Measurements from ENCODE around the gene C16orf90. TPM values are rescaled to one million over a fixed set of nuclear protein-coding genes. Genes with fewer than 3 reads are reported as not detected.

The C16orf90 gene
- total and polyA plus RNA-seq, 4 donors: not detected

DNA sequence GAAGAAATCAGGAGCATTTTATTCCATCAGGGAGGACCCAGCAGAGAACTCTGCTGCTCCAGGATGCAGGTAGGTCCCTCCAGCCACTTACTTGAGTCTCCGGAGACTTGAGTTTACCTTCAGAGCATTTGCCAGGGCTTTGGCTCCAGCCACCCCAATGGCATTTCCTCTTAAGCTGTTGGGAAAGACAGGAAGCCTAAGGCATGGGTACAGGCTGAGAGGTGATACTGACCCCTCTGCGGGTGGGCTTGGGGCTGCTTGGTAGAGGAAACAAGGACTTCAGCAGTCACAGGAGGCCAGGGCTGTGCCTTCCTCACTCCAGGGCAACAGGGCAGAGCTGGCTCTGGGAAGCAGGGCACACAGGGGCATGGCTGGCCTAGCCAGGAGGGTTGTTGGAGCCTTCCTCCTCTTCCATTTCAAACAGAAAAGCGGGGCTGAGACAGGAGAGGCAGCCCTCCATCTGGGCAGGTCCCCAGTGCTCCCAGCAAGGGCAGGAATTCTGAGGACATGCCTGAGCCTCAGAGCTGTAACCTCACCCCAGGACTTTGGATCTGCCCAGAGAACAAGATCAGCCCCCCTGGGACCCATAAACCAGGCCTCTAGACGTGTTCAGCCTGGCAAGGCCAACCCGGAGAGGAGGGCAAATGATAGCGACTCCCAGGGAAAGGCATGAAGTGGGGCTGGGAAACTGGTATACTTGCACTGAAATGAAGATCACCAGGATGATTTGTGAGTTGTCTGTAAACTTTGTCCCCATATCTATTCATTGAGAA, 47.5 kb upstream of the C16orf90 start:
- Histone ChIP-seq H3K4me3 (ENCODE audit: low read depth in 1 of 3, low read length in 3 of 3) (no peak overlapping the region), H3K27me3 (ENCODE audit: control insufficient read depth in 4 of 4, insufficient read depth in 4 of 4, low read length in 3 of 4) (no peaks in the 10 kb centered on the region), H3K36me3 (ENCODE audit: control insufficient read depth in 4 of 4, insufficient read depth in 3 of 4, low read depth in 1 of 4, low read length in 3 of 4) (peaks cover 0 to 5% (median 0%) of the 10 kb centered on the region in 4 donors), H3K4me1 (ENCODE audit: control insufficient read depth in 4 of 4, insufficient read depth in 4 of 4, low read length in 3 of 4) (no peaks in the 10 kb centered on the region), H3K9me3 (ENCODE audit: control insufficient read depth in 4 of 4, low read length in 3 of 4) (no peaks in the 10 kb centered on the region), H3K9ac (ENCODE audit: low read depth in 1 of 2, low read length in 2 of 2) (no peak overlapping the region), H3K27ac (ENCODE audit: low read depth in 1 of 2, low read length in 2 of 2) (no peak overlapping the region)
- TF ChIP-seq EGR1 (IDR thresholded peaks at IDR 0.05; ENCODE audit: low read depth in 2 of 2) (no peak), REST (IDR thresholded peaks at IDR 0.05) (no peak), RAD21 (IDR thresholded peaks at IDR 0.05) (no peak), ATF3 (IDR thresholded peaks at IDR 0.05) (no peak), RXRA (IDR thresholded peaks at IDR 0.05) (no peak), MAX (IDR thresholded peaks at IDR 0.05) (no peak), NR2F2 (IDR thresholded peaks at IDR 0.05) (no peak), YY1 (IDR thresholded peaks at IDR 0.05) (no peak), FOXA2 (IDR thresholded peaks at IDR 0.05) (no peak), JUND (IDR thresholded peaks at IDR 0.05) (no peak), HNF4A (conservative IDR thresholded peaks at IDR 0.05) (no peak)
- WGBS: 92% methylated on average over 6 of the region's 6 CpGs
- DNase-seq (ENCODE audit: low spot score): no peak

DNA sequence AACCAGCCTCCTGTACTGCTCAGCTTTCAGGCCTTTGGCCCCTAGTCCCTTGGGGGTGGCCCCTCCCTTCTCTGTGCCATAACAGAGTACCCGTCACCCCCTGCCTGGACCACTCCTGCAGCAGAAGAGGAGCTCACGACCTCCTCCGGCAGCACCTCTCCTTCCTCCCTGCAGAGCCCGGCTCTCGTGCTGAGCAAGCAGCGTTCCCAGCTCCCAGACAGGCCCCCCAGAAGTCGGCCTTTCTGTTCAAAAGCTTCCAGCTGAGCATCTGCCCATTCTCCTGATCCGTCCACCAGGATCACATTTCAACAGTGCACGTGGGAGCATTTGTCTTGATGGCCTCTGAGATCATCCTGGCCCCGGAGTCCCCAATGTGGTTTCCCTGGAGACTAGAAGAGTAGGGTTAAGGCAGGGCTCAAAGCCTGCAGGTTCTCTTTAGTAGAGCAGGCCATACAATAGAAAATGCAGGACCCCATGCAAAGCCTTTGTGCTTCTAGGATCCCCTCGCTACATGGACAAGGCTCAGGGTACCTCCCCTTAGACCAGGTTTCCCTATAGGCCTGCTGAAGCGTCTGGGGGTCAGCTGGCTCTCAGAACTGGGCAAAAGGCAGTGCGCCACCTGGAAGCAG, 46.4 kb upstream of the C16orf90 start:
- 92% methylated on average over 13 of the region's 13 CpGs for WGBS
- DNase-seq (ENCODE audit: low spot score): no peak
- no peaks in the 10 kb centered on the region for H3K9me3 ChIP-seq (ENCODE audit: control insufficient read depth in 4 of 4, low read length in 3 of 4)
- peaks cover 0 to 5% (median 0%) of the 10 kb centered on the region in 4 donors for H3K36me3 ChIP-seq (ENCODE audit: control insufficient read depth in 4 of 4, insufficient read depth in 3 of 4, low read depth in 1 of 4, low read length in 3 of 4)
- no peak overlapping the region for H3K27ac ChIP-seq (ENCODE audit: low read depth in 1 of 2, low read length in 2 of 2)
- H3K4me1 ChIP-seq (ENCODE audit: control insufficient read depth in 4 of 4, insufficient read depth in 4 of 4, low read length in 3 of 4): peaks cover 2 to 4% (median 3%) of the 10 kb centered on the region in 4 donors
- no peak overlapping the region for H3K4me3 ChIP-seq (ENCODE audit: low read depth in 1 of 3, low read length in 3 of 3)
- TF ChIP-seq MAX (IDR thresholded peaks at IDR 0.05): no peak
- TF ChIP-seq CTCF (IDR thresholded peaks at IDR 0.05; ENCODE audit: low read depth, low read length, missing input control): no peak
- TF ChIP-seq HNF4G (IDR thresholded peaks at IDR 0.05): no peak
- TF ChIP-seq RAD21 (IDR thresholded peaks at IDR 0.05): no peak
- no peak for TF ChIP-seq RXRA (IDR thresholded peaks at IDR 0.05)
- no peak for TF ChIP-seq GABPA (IDR thresholded peaks at IDR 0.05 in 1 of 2, conservative IDR thresholded peaks at IDR 0.05 in 1 of 2)
- no peak for TF ChIP-seq SP1 (IDR thresholded peaks at IDR 0.05)
- no peak for TF ChIP-seq REST (IDR thresholded peaks at IDR 0.05)
- TF ChIP-seq FOXA1 (IDR thresholded peaks at IDR 0.05): no peak
- no peak for TF ChIP-seq TAF1 (conservative IDR thresholded peaks at IDR 0.05)
- no peak for TF ChIP-seq FOXA2 (IDR thresholded peaks at IDR 0.05)
- TF ChIP-seq HNF4A (conservative IDR thresholded peaks at IDR 0.05): no peak
- no peak for TF ChIP-seq JUND (IDR thresholded peaks at IDR 0.05)
- no peak for TF ChIP-seq NR2F2 (IDR thresholded peaks at IDR 0.05)
- H3K27me3 ChIP-seq (ENCODE audit: control insufficient read depth in 4 of 4, insufficient read depth in 4 of 4, low read length in 3 of 4): no peaks in the 10 kb centered on the region
- no peak overlapping the region for H3K9ac ChIP-seq (ENCODE audit: low read depth in 1 of 2, low read length in 2 of 2)

Measured in liver (tissue), 9 donors.